GM12891 (cell line): ENCODE results near the gene HOOK1.
"Not testable (repeated sequence)": the region's sequence is repeated elsewhere in the genome, so short reads cannot be mapped to it uniquely, and the experiment has no call there.

Experiments used
- POLR2A ChIP-seq: IDR thresholded peaks from 2 replicates; pipeline ENCODE4 v1.6.1; 2011; ENCODE audit warnings: low read depth, low read length, control low read depth
- POLR2AphosphoS5 ChIP-seq: IDR thresholded peaks from 2 replicates; pipeline ENCODE4 v1.6.1; 2011; ENCODE audit warnings: low read depth, low read length, control low read depth
- SPI1 ChIP-seq: IDR thresholded peaks from 2 replicates; pipeline ENCODE4 v1.6.1; 2011; ENCODE audit warnings: low read depth, low read length, control low read depth

DNA sequence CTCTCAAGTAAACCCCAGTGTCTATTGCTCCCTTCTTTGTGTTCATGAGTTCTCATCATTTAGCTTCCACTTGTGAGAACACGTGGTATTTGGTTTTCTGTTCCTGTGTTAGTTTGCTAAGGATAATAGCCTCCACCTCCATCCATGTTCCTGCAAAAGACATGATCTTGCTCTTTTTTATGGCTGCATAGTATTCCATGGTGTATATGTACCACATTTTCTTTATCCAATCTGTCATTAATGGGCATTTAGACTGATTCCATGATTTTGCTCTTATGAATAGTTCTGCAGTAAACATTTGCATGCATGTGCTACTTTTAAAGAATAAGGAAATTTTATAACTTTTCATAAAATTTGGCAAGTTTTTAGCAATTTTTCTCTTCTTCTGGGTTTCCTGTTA lies 40.5 kb downstream of the HOOK1 start:
- not testable (repeated sequence) for TF ChIP-seq POLR2A, POLR2AphosphoS5, SPI1
